Measurements from ENCODE around the gene KCTD18. TPM values are rescaled to one million over a fixed set of nuclear protein-coding genes. Genes with fewer than 3 reads are reported as not detected.

Gene KCTD18
- total RNA-seq, 1 experiment from 2014 or later, result 9.0 TPM

- no peak for DNase-seq (ENCODE audit: low read depth)
Measured at GRCh38 chr2:200486529-200486928, 23.3 kb downstream of the KCTD18 start.

DNA sequence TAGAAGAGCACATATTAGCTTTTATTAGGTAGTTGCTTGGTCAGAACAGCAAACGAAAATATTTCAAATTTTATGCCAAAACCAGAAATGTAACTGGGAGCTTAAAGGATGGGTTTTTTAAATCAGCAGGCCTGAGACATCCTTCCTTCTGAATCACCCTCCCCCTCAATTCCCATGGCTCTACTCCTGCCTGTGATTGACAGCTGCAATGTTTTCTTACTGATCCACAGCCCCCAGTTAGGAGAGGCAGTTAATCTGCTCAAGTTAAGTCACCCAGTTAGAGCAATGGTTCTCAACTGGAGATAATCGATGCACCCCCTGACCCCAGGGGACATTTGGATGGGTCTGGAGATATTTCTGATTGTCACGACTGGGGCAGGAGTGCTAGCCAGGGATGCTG, 24.9 kb downstream of the KCTD18 start:
- DNase-seq (ENCODE audit: low read depth), result no peak

DNA sequence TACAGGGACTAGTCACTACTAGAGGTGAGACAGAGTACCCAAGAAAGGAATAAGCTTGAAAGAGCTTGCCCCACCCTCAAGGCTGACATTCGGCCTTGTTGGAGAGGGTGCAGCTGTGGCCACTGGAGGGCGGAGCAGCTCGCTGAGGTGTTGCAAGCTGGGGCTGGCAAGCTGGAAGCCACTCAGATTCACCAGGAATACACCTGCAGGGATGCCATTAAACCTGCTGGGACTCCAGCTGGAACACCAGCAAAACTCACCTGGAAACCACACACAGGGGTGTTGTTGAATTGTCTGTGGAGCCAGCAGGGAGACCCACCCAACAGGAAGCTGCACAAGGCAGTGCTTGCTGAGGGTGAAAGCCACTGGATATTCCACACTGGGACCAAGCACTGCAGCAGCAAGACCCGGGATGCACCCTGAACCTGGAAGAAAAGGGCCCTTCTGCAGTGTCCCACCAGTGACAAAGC, 26.1 kb downstream of the KCTD18 start:
- DNase-seq (ENCODE audit: low read depth), result peak; percentile 13

DNA sequence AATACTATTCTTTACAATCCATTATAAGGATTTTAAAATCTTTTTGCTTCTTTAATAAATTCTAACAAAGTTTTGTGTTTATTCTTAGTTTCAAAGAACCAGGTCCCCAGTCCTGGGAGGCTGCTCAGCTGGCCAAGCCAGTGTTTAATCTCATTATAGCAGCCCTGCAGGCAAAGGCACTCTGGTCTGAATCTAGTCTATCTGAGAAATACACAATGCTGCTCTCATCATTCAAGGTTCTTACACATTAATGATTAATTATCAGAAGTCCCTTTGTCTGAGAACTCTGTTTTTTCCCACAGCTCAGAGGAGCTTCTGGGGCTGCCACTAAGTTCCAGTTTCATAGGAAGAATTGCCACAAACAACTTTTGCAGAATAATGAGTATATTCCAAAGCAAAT, 27.7 kb downstream of the KCTD18 start:
- no peak for DNase-seq (ENCODE audit: low read depth)

GRCh38 chr2:200479692-200480265, 30.1 kb downstream of the KCTD18 start:
- DNase-seq (ENCODE audit: low read depth), result peak; percentile 18

- no peak for DNase-seq (ENCODE audit: low read depth)
Measured at GRCh38 chr2:200477667-200478131, 32.2 kb downstream of the KCTD18 start.

GRCh38 chr2:200476836-200477235, 33.0 kb downstream of the KCTD18 start:
- no peak for DNase-seq (ENCODE audit: low read depth)

- no peak for DNase-seq (ENCODE audit: low read depth)
Measured at GRCh38 chr2:200475795-200476194, 34.1 kb downstream of the KCTD18 start.

DNA sequence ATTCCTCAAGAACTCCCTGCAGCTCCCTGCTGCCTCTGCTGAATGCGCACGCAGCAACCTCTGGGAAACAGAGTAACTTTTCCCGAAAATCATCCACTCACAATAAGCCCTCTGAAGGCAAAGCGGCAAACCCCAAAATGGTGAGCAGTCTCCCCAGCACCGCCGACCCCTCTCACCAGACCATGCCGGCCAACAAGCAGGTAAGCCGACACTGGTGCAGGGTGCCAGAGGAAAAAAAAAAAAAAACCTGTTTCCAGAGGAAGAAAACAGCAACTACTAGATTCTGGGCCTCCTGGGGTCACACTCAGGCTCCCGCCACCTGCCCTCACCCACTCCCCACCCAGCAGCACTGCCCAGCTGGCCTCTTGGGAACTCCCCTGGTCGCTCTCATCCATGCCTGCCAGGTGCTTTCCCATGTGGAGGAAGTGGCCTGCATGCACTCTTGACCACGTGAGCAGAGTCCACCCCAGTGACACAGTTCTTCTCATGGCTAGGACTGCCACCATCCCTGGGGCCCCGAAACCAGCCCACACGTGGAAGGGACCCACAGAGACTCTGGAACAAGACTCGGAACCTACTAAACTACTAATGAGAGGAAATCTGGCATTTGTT, 36.9 kb downstream of the KCTD18 start:
- no peak for DNase-seq (ENCODE audit: low read depth)

GRCh38 chr2:200471928-200472645, 37.8 kb downstream of the KCTD18 start:
- no peak for DNase-seq (ENCODE audit: low read depth)

DNA sequence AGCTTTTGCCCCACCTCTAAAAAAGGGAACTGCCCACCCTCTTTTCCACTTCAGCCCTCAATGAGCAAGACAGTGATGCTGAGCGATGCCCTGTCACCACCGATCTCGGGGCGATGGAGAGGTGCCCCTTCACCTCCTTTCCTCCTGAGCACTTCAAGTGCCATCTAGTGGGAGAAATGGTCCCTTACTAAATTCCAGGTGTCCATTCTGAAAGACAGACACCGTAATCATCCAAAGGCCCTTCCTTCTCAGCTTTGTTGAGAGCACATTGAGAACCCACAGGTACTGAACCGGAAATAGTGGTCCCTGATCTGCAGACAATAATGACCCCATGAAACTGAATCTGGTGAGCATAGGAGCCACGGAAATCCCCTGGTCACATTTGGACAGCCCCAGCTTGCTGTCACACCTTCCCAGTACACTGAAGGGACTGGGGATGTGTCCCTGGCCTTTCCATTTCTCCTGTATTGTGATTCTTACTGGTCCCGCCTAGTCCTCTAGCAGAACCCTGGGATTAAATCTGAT, 38.5 kb downstream of the KCTD18 start:
- peak; percentile 24 for DNase-seq (ENCODE audit: low read depth)

- no peak for DNase-seq (ENCODE audit: low read depth)
Measured at GRCh38 chr2:200470230-200470629, 39.6 kb downstream of the KCTD18 start.

DNA sequence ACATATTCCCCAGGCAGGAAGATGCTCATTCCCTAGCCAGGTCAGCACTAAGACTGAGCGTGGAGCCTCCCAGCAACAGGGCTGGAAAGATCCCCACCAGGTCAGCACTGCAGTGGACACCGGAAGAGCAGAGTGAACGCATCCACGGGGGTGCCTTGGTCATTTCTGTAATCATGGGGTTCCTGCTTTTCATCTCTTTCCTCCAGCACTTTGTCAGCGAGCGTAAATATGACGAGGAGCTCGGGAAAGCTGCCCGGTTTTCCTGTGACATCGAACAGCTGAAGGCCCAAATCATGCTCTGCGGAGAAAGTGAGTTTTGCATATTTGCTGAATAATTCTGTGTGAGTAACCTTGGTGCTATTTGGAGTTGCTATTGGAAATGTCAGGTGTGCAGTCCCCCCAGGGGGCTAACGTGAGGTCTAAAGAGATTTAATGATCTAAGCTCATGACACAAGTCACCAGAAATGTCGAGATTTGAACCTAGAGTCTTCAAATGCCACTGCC, 40.1 kb downstream of the KCTD18 start:
- DNase-seq (ENCODE audit: low read depth), result no peak

DNA sequence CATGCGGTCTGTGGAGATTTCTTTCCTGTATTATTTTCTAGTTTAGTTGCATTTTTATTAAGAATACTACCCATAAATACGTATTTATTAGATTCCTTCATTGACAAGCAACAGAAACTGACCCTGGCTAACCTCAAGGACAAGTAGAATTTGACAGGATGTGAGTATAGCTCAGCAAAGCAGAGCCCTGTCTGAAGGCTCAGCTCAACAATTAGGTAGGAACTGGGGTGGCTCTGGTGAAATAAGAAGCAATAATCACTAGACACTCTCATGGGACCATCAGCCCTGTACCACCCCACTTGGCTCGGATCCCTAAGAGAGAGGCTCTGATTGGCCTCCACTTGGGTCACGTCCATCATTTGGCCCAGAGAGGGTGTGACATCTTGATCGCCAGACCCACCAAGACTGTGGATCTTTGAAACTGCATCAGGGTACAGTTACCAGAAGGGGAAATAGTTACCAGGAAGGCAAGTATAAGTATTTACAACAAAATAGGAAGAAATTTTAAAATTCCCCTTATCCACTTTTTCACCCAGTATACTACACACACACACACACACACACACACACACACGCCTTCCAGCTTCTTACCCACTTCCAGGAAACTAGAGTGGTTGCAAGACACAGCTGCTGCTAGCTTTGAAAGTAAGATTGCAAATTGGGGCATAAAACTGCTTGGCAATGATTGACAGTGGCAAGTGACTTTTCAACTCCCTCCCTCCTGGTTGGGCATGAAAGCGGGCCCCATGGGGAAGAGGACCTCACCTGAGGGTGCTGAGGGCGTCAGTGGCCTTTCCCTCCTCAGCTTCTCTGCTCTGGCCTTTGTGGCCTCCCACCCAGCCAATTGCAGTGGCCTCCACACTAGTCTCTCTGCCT, 41.8 kb downstream of the KCTD18 start:
- no peak for DNase-seq (ENCODE audit: low read depth)

DNA sequence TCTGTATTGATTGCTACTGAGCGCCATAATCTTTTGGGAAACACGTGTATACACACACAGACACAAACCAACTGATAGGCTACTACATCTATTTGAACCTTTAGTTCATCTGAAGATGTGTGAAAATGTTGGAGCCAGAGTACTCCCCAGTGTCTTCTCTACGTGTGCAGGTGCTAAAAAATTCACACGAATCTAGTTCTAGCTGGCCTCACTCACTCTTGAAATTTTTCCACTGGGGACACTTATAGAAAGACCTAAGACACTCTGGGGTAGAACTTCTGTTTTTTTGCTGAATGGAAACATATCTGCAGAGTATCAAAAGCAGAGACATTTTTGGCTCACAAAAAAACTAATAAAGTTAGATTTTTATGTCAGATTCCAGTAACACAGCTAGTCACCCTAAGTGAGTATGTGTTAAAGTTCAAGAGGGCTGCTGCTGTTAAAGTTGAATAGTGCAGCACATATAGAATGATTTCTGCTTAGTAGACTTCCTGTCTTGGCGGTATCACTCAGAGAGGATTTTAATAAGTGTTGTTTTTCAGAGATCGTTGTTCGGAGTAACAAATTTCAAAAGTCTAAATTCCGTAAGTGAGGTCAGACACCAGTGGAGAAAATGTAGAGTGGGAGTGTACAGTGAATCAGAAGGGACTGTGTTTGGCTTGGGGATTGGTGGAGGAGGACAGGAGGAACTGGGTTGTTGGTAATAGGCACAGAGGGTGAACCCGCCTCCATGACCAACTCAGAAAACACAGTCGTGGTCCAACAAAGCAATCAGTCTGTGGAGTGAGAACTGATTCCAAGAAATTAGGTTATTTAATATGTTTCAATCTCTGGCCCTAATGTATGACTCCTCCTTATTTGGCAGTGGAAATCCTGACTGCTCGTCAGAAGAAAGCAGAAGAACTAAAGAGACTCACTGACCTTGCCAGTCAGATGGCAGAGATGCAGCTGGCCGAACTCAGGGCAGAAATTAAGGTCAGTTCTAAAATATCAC, 43.1 kb downstream of the KCTD18 start:
- no peak for DNase-seq (ENCODE audit: low read depth)

DNA sequence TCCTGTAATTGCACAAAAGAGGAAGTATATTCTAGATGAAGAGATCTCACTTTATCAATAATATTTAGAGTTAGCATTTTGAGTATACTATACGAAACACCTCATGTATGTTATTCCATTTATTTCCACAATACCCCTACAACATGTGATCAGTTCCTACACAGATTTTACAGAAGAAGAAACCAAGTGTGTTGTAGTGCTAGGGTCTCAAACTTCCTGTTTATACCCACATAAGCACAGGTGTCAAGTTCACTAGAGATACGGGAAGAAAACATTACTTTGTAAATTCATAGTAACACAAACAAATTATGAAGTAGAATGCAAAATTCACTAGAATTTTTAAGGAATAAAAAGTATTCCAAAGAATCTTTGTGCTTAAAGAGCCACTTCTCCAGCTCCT, 46.4 kb downstream of the KCTD18 start:
- no peak for DNase-seq (ENCODE audit: low read depth)

DNA sequence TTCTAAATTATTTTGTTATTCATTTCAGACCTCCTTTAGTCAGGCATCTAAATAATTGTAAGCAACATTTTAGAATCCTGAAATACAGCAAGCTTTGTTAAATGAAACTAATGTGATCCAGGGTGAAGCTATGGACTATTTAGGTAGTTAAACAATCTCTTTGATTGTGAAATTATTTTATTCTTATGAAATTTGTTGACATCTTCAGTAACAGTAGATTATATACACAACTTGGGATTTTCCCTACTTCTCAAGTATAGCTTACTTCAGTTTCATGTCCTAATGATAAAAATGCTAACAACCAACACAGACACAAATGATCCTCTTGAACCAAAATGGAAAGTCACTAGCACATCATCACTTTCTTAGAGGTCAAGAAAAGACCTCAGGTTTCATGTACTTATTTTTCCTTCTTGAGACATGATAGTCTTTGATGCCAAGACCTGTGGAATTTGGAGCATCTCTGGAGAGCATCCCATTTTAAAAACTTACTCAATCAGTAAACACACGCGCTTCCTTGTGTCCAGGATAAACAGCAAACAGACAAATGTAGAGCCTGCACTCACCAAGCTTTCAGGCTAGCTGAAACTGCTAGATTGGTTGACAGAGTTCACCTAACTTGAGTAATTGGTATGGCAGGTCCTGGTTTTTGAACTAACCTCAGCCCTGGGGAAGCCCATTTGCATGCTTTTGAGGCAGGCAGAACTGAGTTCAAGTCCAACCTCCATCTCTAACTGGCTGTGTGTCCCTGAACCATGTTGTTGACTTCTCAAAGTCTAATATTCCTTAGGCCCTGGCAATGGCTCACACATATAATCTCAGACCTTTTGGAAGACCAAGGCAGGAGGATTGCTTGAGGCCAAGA, 47.8 kb downstream of the KCTD18 start:
- DNase-seq (ENCODE audit: low read depth), result no peak

DNA sequence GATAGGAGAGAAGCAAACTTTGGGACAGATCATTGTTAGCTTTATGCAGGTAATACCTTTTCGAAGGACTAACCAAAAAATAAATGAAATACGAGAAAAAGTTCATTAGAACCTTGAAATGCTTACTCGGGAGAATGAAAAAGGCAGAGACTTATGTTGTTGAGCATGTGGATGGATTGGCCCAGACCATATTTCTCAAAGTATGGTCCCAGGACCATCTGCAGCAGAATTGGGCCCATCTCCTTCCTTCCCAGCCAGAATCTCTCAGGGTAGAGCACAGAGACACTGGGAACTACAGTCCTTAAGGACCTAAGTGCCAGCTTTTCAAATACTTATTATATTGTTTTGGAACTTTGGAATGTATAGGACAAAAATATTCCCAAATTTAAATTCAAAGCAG, 50.8 kb downstream of the KCTD18 start:
- no peak for DNase-seq (ENCODE audit: low read depth)

- no peak for DNase-seq (ENCODE audit: low read depth)
Measured at GRCh38 chr2:200456567-200456966, 53.3 kb downstream of the KCTD18 start.
